ENCODE results near the gene DDX59. TPM values are rescaled to one million over a fixed set of nuclear protein-coding genes. Genes with fewer than 3 reads are reported as not detected.

The DDX59 gene
- polyA plus RNA-seq, 2 donors = 11.9 to 29.2 TPM

- Histone ChIP-seq H3K4me3 (ENCODE audit: low read depth in 1 of 2, low read length in 2 of 2) (no peak overlapping the region), H3K27me3 (ENCODE audit: control insufficient read depth in 1 of 2, insufficient read depth in 2 of 2, low read length in 2 of 2) (no peaks in the 10 kb centered on the region), H3K27ac (ENCODE audit: low read depth in 2 of 2, low read length in 1 of 2) (no peak overlapping the region), H3K4me1 (ENCODE audit: control insufficient read depth in 2 of 2, insufficient read depth in 2 of 2, low read length in 1 of 2) (no peaks in the 10 kb centered on the region), H3K36me3 (ENCODE audit: control insufficient read depth in 2 of 2, insufficient read depth in 2 of 2, low read length in 1 of 2) (no peaks in the 10 kb centered on the region), H3K9me3 (ENCODE audit: control insufficient read depth in 2 of 2, insufficient read depth in 1 of 2, low read depth in 1 of 2, low read length in 1 of 2) (no peaks in the 10 kb centered on the region)
- WGBS, 2 donors = 45 to 56% methylated on average over 4 of the region's 4 CpGs
These were observed 4.5 kb upstream of the DDX59 start for GRCh38 chr1:200673952-200674823.

GRCh38 chr1:200671235-200671786 is 1.6 kb upstream of the DDX59 start:
- no peaks in the 10 kb centered on the region for H3K9me3 ChIP-seq (ENCODE audit: control insufficient read depth in 2 of 2, insufficient read depth in 1 of 2, low read depth in 1 of 2, low read length in 1 of 2)
- WGBS, 2 donors = 94 to 95% methylated on average over 5 of the region's 5 CpGs
- no peak overlapping the region for H3K27ac ChIP-seq (ENCODE audit: low read depth in 2 of 2, low read length in 1 of 2)
- H3K4me1 ChIP-seq (ENCODE audit: control insufficient read depth in 2 of 2, insufficient read depth in 2 of 2, low read length in 1 of 2) = no peaks in the 10 kb centered on the region
- H3K27me3 ChIP-seq (ENCODE audit: control insufficient read depth in 1 of 2, insufficient read depth in 2 of 2, low read length in 2 of 2) = no peaks in the 10 kb centered on the region
- H3K4me3 ChIP-seq (ENCODE audit: low read depth in 1 of 2, low read length in 2 of 2) = no peak overlapping the region
- peaks cover 0 to 1% of the 10 kb centered on the region in 2 donors for H3K36me3 ChIP-seq (ENCODE audit: control insufficient read depth in 2 of 2, insufficient read depth in 2 of 2, low read length in 1 of 2)

DNA sequence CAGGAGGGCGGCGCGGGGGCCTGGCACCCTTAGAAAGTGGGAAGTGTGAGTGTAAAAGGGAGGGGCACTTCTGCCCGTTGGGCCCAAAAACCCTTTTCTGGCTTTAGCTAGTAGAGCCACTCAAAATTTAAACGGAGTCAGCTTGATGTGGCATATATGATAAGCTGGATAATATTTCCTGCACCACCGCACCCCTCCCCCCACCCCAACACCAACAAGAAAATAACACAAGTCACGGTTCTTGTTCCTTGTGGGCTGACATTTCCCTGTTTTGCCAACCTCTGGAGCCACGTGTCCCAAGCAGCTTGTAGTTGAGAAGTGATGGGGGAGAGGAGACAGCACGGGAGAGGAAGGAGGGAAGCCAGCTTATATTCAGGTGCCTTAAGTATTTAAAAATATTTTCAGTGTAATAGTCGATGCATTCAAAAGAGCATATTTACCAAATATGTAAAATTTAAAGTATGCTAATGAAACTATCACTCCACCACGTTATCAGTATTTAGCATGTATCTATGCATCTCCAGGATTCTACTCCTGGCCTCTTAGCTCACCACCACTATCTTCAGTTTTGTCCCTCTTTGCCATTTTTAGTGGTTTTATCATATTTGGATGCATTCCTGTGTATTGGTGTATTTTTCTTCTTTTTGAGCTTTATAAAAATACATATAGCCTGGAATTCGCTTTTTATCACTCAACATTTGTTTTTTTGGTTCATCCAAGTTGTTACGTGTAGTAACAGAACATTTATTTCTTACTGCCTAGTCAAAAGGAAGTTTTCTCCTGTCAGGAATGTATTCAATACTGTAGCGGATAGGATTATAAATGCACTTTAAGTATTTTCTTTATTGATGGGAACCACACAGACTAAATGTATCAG is 773 bp upstream of the DDX59 start:
- H3K4me1 ChIP-seq (ENCODE audit: control insufficient read depth in 2 of 2, insufficient read depth in 2 of 2, low read length in 1 of 2) = no peaks in the 10 kb centered on the region
- H3K36me3 ChIP-seq (ENCODE audit: control insufficient read depth in 2 of 2, insufficient read depth in 2 of 2, low read length in 1 of 2) = peaks cover 0 to 3% of the 10 kb centered on the region in 2 donors
- H3K9me3 ChIP-seq (ENCODE audit: control insufficient read depth in 2 of 2, insufficient read depth in 1 of 2, low read depth in 1 of 2, low read length in 1 of 2) = no peaks in the 10 kb centered on the region
- no peaks in the 10 kb centered on the region for H3K27me3 ChIP-seq (ENCODE audit: control insufficient read depth in 1 of 2, insufficient read depth in 2 of 2, low read length in 2 of 2)
- H3K27ac ChIP-seq (ENCODE audit: low read depth in 2 of 2, low read length in 1 of 2) = peak overlapping the region; percentile 100
- WGBS, 2 donors = 11 to 12% methylated on average over 14 of the region's 14 CpGs
- H3K4me3 ChIP-seq (ENCODE audit: low read depth in 1 of 2, low read length in 2 of 2) = peak overlapping the region; percentile 58 to 81

DNA sequence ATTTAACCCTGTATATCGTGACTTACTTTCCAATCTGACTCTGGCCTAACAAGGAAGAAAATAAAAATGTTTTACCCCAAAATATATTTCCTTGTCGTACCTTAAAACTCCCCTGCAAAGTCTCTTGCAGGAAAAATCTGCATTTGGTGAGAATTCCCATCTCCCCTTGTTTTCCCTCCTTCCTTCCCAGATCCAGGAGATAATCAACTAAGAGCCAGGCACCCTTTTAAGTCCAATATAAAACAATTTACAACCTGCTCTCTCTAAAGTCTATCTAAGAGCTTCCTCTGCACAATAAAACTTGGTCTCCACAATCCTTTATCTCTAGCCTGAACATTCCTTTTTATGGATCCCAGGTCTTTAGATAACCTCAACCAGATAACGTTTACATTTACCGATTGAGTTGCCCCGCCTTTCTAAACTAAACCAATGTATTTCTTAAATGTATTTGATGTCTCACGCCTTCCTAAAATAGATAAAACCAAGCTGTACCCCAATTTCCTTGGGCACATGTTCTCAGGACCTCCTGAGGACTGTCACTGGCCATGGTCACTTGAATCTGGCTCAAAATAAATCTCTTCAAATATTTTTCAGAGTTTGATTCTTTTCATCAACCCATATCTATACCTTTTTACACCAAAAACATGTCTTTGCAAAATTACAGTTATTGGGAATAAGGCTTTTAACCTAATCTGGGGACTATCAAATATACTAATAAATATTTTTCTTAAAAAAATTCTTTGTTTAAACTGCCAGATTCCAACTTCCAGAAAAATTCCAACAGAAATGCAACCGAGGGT is 993 bp downstream of the DDX59 start:
- H3K4me1 ChIP-seq (ENCODE audit: control insufficient read depth in 2 of 2, insufficient read depth in 2 of 2, low read length in 1 of 2) = no peaks in the 10 kb centered on the region
- H3K4me3 ChIP-seq (ENCODE audit: low read depth in 1 of 2, low read length in 2 of 2) = peak overlapping the region; percentile 81 to 93
- 27 to 31% methylated on average over 7 of the region's 7 CpGs for WGBS, 2 donors
- no peaks in the 10 kb centered on the region for H3K27me3 ChIP-seq (ENCODE audit: control insufficient read depth in 1 of 2, insufficient read depth in 2 of 2, low read length in 2 of 2)
- peak overlapping the region; percentile 100 for H3K27ac ChIP-seq (ENCODE audit: low read depth in 2 of 2, low read length in 1 of 2)
- H3K9me3 ChIP-seq (ENCODE audit: control insufficient read depth in 2 of 2, insufficient read depth in 1 of 2, low read depth in 1 of 2, low read length in 1 of 2) = no peaks in the 10 kb centered on the region
- H3K36me3 ChIP-seq (ENCODE audit: control insufficient read depth in 2 of 2, insufficient read depth in 2 of 2, low read length in 1 of 2) = peaks cover 0 to 5% of the 10 kb centered on the region in 2 donors

DNA sequence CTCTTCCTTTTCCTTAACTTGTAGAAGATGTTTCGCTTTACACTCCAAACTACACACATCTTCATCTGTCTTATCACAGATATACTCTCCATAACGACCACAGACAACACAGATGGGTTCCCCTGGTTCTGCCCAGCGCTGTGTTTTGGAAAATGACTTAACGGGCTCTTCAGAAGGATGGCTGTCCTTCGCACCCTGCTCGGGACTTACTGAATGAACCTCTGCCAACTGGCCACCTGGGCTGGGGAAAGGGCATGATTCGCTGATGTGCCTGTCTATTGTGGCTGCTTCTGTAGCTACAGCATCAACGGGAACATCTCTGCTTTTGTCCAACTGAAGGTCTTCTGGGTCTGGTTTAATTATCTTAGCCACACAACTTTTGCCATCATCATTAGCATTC is 3.4 kb downstream of the DDX59 start:
- Histone ChIP-seq H3K4me1 (ENCODE audit: control insufficient read depth in 2 of 2, insufficient read depth in 2 of 2, low read length in 1 of 2) (no peaks in the 10 kb centered on the region), H3K36me3 (ENCODE audit: control insufficient read depth in 2 of 2, insufficient read depth in 2 of 2, low read length in 1 of 2) (peaks cover 0 to 5% of the 10 kb centered on the region in 2 donors)

DNA sequence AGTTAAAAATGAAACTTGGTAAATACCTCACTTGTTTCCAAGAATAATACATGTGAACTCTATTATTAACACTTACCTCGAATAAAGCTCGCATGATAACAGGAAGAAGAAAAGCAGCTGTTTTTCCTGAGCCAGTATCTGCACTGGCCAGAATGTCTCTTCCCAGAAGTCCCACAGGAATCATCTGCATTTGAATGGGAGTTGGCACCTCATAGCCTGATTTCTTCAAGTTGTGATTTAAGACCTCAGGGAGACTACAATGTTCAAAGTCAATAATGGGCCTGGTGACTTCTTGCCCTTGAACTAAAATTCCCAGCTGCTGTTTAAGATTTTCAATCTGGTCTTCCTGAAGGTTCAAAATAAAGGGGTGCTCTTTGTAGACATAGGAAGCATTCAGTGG is 3.8 kb downstream of the DDX59 start:
- Histone ChIP-seq H3K27ac (ENCODE audit: low read depth in 2 of 2, low read length in 1 of 2) (no peak overlapping the region), H3K27me3 (ENCODE audit: control insufficient read depth in 1 of 2, insufficient read depth in 2 of 2, low read length in 2 of 2) (no peaks in the 10 kb centered on the region), H3K9me3 (ENCODE audit: control insufficient read depth in 2 of 2, insufficient read depth in 1 of 2, low read depth in 1 of 2, low read length in 1 of 2) (no peaks in the 10 kb centered on the region), H3K4me3 (ENCODE audit: low read depth in 1 of 2, low read length in 2 of 2) (no peak overlapping the region), H3K4me1 (ENCODE audit: control insufficient read depth in 2 of 2, insufficient read depth in 2 of 2, low read length in 1 of 2) (no peaks in the 10 kb centered on the region), H3K36me3 (ENCODE audit: control insufficient read depth in 2 of 2, insufficient read depth in 2 of 2, low read length in 1 of 2) (peaks cover 0 to 5% of the 10 kb centered on the region in 2 donors)
- 31 to 35% methylated on average over 2 of the region's 2 CpGs for WGBS, 2 donors

More for the DNA sequence above, 3.4 kb downstream of the DDX59 start:
- Histone ChIP-seq H3K4me3 (ENCODE audit: low read depth in 1 of 2, low read length in 2 of 2) (no peak overlapping the region), H3K27ac (ENCODE audit: low read depth in 2 of 2, low read length in 1 of 2) (no peak overlapping the region), H3K9me3 (ENCODE audit: control insufficient read depth in 2 of 2, insufficient read depth in 1 of 2, low read depth in 1 of 2, low read length in 1 of 2) (no peaks in the 10 kb centered on the region), H3K27me3 (ENCODE audit: control insufficient read depth in 1 of 2, insufficient read depth in 2 of 2, low read length in 2 of 2) (no peaks in the 10 kb centered on the region)
- WGBS, 2 donors = 75 to 78% methylated on average over 8 of the region's 8 CpGs

- 81 to 84% methylated on average over 6 of the region's 6 CpGs for WGBS, 2 donors
- Histone ChIP-seq H3K27me3 (ENCODE audit: control insufficient read depth in 1 of 2, insufficient read depth in 2 of 2, low read length in 2 of 2) (no peaks in the 10 kb centered on the region), H3K4me1 (ENCODE audit: control insufficient read depth in 2 of 2, insufficient read depth in 2 of 2, low read length in 1 of 2) (peaks cover 0 to 2% of the 10 kb centered on the region in 2 donors), H3K27ac (ENCODE audit: low read depth in 2 of 2, low read length in 1 of 2) (no peak overlapping the region), H3K4me3 (ENCODE audit: low read depth in 1 of 2, low read length in 2 of 2) (no peak overlapping the region), H3K9me3 (ENCODE audit: control insufficient read depth in 2 of 2, insufficient read depth in 1 of 2, low read depth in 1 of 2, low read length in 1 of 2) (no peaks in the 10 kb centered on the region), H3K36me3 (ENCODE audit: control insufficient read depth in 2 of 2, insufficient read depth in 2 of 2, low read length in 1 of 2) (peaks cover 0 to 12% of the 10 kb centered on the region in 2 donors)
These were observed 9.0 kb downstream of the DDX59 start for GRCh38 chr1:200660719-200661118.

DNA sequence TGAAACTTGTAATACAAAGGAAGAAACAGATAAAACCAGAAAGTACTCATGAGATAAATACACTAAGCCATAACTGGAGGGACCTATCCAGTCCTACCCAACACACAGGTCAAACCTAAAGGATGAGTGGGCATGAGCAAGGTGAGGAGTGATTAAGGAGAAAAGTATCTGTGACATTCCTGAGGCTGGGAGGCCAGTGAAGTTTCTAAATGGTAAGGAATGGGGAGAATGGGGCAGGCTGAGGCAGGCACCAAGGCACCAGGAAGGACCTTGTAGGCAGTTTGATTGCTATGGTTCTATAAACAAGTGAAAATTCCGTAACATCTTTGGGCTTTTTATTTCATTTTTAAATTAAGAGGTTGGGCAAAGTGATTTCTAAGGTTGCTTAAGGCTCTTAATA is 10.4 kb downstream of the DDX59 start:
- WGBS, 2 donors = 72 to 86% methylated on average over 1 of the region's 1 CpG
- H3K4me1 ChIP-seq (ENCODE audit: control insufficient read depth in 2 of 2, insufficient read depth in 2 of 2, low read length in 1 of 2) = peaks cover 0 to 2% of the 10 kb centered on the region in 2 donors
- H3K36me3 ChIP-seq (ENCODE audit: control insufficient read depth in 2 of 2, insufficient read depth in 2 of 2, low read length in 1 of 2) = peaks cover 0 to 12% of the 10 kb centered on the region in 2 donors
- no peaks in the 10 kb centered on the region for H3K27me3 ChIP-seq (ENCODE audit: control insufficient read depth in 1 of 2, insufficient read depth in 2 of 2, low read length in 2 of 2)
- no peak overlapping the region for H3K27ac ChIP-seq (ENCODE audit: low read depth in 2 of 2, low read length in 1 of 2)
- no peak overlapping the region for H3K4me3 ChIP-seq (ENCODE audit: low read depth in 1 of 2, low read length in 2 of 2)
- no peaks in the 10 kb centered on the region for H3K9me3 ChIP-seq (ENCODE audit: control insufficient read depth in 2 of 2, insufficient read depth in 1 of 2, low read depth in 1 of 2, low read length in 1 of 2)
